HG03108 (cell line): ENCODE results near the gene POU2F3.
A peak's percentile ranks its signal among the peaks of the same experiment; 100 is the strongest.

Experiments
- ATAC-seq: cut with Tn5 transposase; IDR thresholded peaks from one replicate; pipeline ENCODE4 v1.9.1; 2021; ENCODE audit warnings: moderate library complexity; ENCODE audit not compliant: unreplicated experiment

The POU2F3 gene

DNA sequence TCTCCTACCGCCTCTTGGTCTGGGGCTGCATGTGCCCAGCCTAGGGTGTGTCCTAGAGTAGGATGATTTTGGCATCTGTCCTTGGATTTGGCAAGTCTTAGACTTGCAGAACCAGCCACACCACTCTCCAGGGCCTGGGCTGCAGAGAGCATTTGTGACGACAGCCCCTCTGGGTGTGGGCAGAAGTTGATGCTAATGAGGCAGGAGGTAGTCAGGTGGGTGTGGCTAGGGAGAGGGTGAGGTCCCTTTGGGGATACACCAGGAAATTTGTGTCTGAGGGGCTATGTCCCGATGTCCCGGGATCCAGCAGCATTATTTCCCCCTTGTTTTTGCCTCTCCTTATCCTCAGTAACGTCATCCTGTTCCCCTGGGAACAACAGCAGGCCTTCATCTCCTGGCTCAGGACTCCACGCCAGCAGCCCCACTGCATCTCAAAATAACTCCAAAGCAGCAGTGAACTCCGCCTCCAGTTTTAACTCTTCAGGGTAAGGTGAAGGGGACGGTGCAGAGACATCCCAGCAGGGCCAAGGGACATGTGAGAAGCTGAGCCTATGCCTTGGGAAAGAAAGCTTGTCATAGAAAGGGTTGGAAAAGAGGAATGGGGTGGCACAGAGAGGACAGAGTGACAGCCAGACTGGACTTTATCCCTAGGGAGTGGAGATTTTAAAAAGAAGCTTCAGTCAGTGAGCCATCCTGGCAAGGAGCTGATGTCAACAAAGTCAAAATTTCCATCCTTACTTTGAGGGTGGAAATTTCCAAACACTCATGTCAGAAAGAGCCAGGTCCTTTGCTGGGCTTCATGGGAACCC is 77.1 kb downstream of the POU2F3 start:
- ATAC-seq, result no peak

GRCh38 chr11:120317689-120318480 is 77.9 kb downstream of the POU2F3 start:
- no peak for ATAC-seq

GRCh38 chr11:120318906-120319305 is 79.0 kb downstream of the POU2F3 start:
- ATAC-seq, result no peak

- ATAC-seq, result no peak
These were observed 85.2 kb downstream of the POU2F3 start, which contains the start of gene TLCD5 for GRCh38 chr11:120324932-120325810. TSS of gene TLCD5 (plus strand) at chr11:120325299. CDS start at chr11:120327442, 2,143 bp downstream.

DNA sequence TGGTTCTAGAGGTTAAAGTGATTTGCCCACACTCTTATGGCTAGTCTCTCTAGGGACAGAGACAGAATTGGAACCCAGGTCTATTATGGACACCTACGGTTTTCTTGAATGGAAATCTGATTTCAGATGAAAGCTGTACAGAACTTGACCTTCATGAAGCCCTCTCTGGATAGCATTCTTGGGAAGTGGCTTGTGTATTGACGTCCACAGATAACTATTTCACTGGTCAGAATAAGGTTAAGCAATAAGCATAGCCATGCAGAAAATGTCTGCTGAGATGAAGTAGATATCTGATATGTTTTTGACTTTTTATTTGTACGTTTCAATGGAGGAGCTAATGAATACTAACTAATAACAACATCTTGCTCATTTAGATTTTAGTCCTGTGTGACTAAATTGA is 86.3 kb downstream of the POU2F3 start:
- no peak for ATAC-seq

DNA sequence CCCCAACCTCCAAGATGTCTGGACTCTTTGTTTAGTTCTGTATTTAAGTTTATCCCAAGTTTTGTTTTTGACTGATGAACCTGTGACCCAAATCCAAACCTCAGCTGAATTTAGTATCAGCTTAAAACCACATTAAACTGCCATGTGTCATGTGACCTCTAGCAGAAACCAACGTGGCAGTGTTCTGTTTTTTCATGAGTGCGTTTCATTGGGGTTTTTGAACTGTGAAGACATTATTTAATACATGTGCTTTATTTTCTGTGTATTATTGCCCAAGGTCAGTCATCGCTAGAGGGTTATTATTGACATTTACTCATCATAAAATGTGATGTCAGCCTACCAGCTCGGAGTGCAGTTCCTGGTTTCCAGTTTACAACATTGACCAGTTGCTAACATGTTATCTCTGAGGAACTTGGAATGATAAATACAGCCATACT is 86.9 kb downstream of the POU2F3 start:
- ATAC-seq, result no peak

- ATAC-seq, result no peak
These were observed 87.4 kb downstream of the POU2F3 start for GRCh38 chr11:120327311-120327710.

DNA sequence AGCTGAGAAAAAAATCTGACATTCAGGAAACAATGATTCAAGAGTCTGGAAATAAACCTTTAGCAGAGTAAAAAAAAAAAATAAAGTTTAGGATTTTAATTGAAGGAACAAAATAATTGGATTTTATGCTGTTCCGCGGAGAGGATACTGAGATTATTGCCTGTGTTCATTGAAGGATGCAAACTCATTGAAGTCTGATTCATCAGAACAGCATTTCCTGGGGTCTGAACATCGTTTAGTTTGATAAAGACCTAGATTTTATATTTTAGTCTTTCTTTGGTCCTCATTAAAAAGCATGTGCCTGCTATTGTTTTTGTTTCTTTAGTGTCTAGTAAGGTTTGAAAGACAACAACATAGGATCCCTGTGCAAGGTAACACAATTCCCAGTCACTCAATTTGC is 89.6 kb downstream of the POU2F3 start:
- no peak for ATAC-seq

- ATAC-seq, result no peak
These were observed 90.1 kb downstream of the POU2F3 start for GRCh38 chr11:120330045-120330444.

DNA sequence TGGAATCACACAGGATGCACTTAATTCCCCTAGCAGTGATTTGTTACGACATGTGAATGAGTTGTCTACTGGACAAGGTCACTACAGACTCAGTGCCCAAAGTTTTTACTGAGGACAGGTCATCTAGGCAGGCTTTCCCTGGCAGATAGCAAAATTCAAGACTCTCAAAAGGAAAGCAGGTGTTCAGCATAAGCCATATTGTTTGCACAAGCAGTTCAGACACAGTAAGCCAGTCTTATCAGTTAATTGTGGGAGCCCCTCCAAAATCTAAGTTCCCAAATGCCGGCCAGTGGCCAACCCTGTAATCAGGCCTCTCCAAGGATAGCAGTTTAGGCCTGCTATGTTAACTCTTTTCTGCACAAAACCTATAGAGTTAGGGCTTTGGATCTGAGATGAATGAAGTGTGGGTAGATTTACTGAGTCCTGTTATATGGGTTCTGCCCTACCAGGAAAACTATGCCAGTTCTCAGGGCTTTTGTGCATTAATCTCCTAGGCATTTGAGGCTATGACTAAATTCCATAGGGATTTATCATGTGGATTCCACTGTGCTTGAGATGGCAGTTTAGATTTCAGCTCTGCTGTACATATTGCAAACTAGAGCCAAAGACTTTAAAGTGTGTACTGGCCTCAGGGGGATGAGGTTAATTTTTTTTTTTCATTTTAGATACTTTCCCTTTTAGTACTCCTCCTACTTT is 91.5 kb downstream of the POU2F3 start:
- no peak for ATAC-seq

DNA sequence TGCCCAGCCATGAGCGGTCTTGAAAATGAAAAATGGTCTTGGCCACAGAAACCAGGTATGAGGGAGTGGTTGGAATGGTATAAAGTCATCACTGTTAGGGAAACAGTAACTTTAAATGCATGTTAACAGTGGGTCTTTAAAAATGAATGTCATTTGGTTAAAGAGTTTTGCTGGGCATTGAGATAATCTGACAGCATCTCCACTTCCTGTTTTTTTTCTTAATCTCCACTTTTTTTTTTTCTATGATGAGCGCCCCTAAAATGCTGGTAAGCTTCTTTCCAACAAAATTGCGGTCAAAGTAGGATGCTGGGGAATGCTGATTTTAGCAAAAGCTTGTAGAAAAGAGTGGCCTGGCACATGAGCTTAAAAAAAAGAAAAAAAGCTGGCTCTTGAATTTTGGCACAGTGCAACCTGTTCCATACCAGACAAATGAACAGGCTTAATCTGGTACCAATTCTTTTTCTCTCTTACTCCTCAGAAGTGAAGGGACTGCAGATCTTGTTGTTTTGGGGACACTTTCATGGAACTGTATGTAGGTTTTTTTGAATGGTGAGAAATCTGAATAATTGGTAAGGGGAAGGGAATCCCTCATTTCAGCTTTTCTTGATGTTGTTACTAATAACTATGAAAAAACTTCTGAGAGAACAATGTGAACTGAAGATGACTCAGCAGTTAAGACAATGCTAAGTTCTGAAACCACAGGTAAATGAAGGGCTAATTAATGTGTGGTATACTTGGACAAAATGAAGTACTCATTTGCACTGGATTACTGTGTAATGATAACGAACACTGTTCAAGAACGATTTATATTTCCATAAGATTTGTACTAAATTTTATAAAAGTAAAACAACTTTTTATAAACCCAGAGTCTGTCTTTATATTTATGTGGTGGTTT is 93.1 kb downstream of the POU2F3 start:
- ATAC-seq, result no peak

- no peak for ATAC-seq
These were observed 93.9 kb downstream of the POU2F3 start for GRCh38 chr11:120333801-120334200.

GRCh38 chr11:120334332-120334731 is 94.4 kb downstream of the POU2F3 start:
- ATAC-seq, result no peak

DNA sequence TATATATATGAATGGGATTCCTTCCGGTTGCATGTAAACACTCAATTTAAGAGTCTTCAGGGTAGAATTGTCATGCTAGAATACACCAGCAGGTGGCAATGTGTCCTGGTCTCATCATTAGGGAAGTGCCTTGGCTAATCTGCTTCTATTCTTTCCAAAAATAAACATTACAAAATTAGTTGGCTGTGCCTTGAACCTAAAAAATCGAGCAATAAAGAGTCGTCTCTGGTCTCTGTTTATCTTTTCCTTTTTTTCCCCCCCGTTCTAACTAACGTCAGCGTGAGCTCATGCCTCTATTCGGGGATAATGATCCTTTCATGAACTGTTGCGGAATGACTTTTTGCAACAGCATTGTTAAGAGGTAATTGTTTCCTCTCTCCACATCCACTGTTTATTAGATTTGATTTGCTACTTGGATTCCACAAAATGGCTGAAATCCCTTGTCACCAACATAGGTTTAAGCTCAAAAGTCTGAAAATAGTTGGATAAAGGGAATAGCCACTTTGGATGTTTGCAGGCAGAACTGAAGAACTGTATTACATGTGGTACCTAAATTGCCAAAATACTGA is 95.0 kb downstream of the POU2F3 start:
- ATAC-seq, result no peak

DNA sequence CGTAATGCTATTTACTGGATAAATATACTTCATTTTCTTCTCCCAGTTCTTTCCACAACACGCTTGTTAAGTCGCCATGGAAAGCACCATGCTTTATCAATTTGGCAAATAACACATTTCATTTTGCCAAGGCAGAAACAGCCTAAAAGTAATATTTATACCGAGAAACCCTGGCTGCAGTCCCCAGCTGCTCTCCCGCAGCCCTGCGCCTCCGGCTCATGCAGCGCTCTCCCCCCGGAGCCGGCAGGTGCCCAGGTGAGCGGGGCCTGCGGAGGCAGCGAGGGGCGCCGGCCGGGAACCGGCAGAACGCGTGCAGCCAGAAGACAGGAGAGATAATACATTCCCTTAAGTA is 95.6 kb downstream of the POU2F3 start:
- ATAC-seq, result peak; percentile 10

GRCh38 chr11:120335908-120336640 is 96.1 kb downstream of the POU2F3 start, which contains the start of gene ARHGEF12:
TSS of gene ARHGEF12 (plus strand) at chr11:120336413. CDS start at chr11:120337244, 831 bp downstream.
- ATAC-seq, result peak; percentile 60

DNA sequence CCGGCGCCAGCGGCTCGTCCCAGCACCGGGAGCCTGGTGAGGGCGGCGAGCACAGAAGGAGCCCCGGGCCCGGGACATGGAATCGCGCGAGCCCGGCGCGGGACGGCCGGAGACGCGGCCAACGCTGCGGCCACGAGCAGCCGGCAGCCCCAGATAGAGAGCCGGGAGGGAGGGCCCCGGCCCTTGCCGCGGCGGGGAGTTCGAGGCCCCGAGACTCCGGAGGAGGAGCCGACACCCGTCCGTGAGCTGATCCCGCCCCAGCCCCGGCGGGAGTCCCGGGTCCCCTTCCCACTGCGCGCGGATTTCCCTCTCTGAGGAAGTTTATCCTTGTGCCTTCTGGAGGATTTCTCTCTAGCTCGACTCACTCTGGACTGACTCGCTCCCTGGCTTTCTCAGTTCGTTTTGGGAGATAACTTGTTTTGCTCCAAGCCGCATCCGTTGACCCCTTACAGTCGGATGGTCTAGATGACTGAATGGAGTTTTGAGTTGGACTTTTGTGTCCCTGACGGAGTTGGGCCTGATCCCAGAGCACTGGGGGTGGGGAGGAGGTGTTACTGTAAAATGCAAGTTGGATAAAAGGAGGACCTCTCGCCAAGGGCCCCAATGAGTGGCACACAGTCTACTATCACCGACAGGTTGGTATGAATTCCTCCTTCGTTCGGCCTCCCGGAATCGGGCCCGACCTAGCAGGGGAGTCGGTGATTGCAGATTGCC is 96.9 kb downstream of the POU2F3 start:
- ATAC-seq, result peak; percentile 31
